Stimulated activated CD4-positive, alpha-beta T cell treated with anti-CD3 and anti-CD28 coated beads, Interleukin-1b, Interleukin-23, amount 100 ng/mL, for 1 hour (primary cell): ENCODE measurements around the gene HLA-DQB1.
"Not testable (repeated sequence)": the region's sequence is repeated elsewhere in the genome, so short reads cannot be mapped to it uniquely, and the experiment has no call there.

ENCODE experiments used
- DNase-seq, 2 donors: peaks; one replicate each; pipeline ENCODE4 v3.0.0-alpha.2; 2020; ENCODE audit warnings: low read depth in 2 of 2

Gene HLA-DQB1

GRCh38 chr6:32666420-32667300, at the start of gene HLA-DQB1:
HLA-DQB1 (minus strand) TSS chr6:32666657; CDS start chr6:32666607, 50 bp downstream.
- no peak for DNase-seq

- no peak for DNase-seq
These were observed 46.8 kb upstream of the HLA-DQB1 start for GRCh38 chr6:32713241-32713640.

DNA sequence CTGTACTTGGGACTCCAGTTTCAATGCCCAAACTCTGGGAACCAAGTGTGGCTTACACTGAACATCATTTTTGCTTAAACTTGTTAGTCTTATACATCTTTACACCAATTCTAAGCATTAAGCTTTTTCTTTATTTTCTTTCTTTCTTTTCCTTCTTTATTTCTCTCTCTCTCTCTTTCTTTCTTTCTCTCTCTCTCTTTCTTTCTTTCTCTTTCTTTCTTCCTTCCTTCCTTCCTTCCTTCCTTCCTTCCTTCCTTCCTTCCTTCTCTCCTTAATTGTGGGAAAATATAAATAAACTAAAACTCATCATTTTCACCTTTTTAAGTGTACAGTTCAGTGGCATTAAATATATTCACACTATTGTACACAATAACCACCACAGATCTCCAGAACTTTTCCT, 43.2 kb upstream of the HLA-DQB1 start:
- DNase-seq: no peak

DNA sequence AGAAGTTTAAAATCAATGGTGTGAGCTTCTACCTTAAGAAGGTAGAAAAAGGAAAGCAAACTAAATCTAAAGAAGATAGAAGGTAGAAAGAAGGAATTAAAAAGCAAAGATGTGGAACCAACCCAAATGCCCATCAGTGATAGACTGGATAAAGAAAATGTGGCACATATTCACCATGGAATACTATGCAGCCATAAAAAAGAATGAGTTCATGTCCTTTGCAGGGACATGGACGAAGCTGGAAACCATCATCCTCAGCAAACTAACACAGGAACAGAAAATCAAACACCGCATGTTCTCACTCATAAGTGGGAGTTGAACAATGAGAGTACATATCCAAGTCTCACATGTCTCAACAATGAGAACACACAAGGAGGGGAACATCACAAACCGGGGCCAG, 38.7 kb upstream of the HLA-DQB1 start:
- DNase-seq: not testable (repeated sequence)

DNA sequence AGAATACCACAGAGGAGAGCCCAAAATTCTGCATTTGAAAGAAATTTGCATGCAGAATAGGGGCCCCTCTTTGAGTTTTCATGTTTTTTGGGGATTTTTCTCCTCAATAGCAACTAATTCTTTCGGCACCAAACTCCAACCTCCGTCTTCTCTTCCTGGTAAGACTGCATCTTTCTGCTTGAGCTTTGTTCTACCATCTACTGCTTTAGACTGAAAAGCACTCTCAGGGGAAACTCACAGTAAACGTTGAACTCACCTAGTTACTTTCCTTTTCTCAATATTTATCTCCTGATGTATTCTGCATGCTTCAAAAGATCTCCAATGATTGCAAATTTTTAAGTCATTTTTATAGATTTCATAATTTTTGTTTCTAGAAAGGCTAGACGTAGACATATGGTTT, 36.9 kb upstream of the HLA-DQB1 start:
- DNase-seq: no peak

- DNase-seq: no peak
These were observed 34.1 kb upstream of the HLA-DQB1 start for GRCh38 chr6:32700391-32701040.

DNA sequence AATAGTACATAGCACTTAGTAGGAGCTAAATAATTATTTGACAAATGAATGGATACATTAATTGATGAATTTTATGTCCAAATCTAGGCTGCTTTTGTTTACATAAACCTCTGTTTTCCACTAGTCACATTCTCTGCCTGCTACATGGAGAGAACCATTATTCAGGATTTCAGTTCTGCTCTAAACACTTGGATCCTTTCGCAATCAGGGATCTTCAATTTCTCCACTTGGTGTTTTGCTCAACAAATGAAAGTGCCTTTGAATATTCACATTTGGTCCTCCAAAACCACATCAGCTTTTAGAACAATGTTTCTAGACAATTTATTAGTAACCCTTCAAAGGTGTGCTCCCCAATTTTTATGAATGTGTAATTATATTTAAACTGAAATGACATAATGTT, 30.6 kb upstream of the HLA-DQB1 start:
- DNase-seq: no peak

DNA sequence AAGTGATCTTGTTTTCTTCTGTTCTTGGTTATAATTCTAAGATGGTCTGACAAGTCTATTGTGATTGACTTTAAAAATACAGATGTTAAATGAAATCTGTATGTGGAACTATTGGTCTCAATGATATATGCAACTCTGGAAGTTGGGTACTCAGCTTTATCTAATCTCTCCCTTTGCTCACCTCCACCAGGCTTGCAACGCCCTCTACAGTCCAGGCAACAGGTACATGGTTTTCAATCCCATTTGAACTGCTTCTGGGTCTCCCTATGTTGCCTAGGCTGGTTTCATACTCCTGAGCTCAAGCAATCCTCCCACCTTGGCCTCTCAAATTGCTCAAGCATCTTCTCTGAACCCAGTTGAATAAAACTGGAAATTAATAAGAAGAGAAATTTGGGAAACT, 25.6 kb upstream of the HLA-DQB1 start:
- DNase-seq: peak in 1 of 2 donors; percentile 23

DNA sequence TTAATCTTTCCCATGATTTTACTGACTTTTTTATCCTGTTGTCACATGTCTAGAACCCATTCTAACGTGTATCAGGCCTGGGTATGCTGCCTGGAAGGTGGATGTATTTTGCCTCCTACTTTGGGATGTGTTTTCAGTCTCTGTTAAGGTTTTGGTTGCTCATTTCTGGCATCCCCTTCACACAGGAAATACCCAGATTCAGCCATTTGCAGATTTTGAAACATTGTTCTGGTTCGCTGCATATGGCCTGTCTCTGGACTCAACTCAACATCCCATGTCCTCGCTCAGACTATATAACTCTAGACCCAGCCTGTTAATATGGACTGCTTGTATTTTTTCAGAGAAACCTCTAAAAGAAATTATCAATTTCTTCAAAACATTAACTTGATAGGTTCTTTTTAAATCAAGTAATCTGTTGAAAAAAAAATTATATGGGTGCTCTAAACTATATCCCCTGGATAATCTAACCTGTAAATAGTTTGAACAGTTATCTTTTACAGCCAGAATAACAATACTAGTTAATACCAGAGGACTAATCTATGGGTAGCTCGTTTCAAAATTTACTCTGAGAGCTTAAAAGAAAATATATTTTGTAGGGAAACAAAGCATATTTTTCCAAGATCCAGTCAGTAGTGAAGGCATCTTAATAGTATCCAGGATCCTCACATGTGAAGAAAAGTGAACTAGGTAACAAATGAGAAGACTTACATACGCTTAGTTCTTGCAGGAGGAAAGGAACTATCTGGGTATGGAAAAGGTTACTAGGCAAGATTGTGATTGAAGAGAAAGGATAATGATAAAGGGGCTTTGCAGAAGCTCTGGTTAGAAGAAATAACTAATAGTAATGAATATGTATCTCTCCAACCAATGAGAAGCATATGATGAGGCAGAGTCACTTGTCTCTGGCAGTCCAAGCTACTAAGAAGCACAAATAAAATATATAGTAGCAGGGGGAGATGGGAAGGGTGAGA, 23.4 kb upstream of the HLA-DQB1 start:
- no peak for DNase-seq

DNA sequence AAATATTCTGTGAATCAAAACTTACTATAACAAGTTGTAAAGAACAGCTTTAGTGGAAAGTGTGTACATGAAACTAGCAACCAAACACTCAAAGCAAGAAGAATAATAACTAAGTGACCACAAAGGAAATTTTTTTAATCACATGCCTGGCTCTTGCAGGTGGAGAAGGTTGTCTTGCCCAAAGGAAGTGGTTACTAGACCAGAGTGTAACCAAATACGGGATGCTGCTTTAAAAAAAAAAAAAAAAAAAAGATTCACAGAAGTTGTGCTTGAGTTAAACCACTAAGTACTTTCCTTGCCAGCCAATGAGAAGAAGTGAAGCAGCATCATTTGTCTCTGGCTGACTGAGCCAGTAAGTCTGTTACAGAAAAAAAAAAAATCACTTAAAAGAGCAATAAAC, 19.1 kb upstream of the HLA-DQB1 start:
- DNase-seq: peak in 1 of 2 donors; percentile 7

- no peak for DNase-seq
These were observed 17.8 kb upstream of the HLA-DQB1 start for GRCh38 chr6:32684246-32684645.

- no peak for DNase-seq
These were observed 13.6 kb upstream of the HLA-DQB1 start for GRCh38 chr6:32680055-32680454.

DNA sequence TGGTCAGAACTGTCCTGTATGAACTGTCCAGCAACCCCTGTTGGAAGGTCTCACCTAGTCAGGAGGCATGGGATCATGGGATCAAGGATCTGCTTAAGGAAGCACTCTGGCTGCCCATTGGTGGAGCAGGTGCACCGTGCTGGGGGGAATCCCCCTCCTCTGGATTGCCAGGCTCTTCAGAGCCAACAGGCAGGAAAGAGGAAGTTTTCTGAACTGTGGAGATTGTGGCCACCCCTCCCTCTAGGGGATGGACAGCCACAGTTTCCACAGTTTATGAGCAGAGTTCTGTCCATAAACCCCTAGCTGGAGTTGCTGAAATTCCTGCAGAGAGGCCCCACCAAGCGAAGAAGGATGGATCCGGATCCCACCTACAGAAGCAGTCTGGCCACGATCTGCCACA, 13.0 kb upstream of the HLA-DQB1 start:
- DNase-seq: no peak

- not testable (repeated sequence) for DNase-seq
These were observed 7.7 kb upstream of the HLA-DQB1 start for GRCh38 chr6:32674123-32674522.

- DNase-seq: not testable (repeated sequence)
These were observed 5.5 kb upstream of the HLA-DQB1 start for GRCh38 chr6:32671908-32672307.

GRCh38 chr6:32669893-32670292, 3.4 kb upstream of the HLA-DQB1 start:
- DNase-seq: no peak

GRCh38 chr6:32669240-32669639, 2.8 kb upstream of the HLA-DQB1 start:
- no peak for DNase-seq

GRCh38 chr6:32668226-32668747, 1.8 kb upstream of the HLA-DQB1 start:
- DNase-seq: no peak

GRCh38 chr6:32665661-32666060, 796 bp downstream of the HLA-DQB1 start:
- no peak for DNase-seq

DNA sequence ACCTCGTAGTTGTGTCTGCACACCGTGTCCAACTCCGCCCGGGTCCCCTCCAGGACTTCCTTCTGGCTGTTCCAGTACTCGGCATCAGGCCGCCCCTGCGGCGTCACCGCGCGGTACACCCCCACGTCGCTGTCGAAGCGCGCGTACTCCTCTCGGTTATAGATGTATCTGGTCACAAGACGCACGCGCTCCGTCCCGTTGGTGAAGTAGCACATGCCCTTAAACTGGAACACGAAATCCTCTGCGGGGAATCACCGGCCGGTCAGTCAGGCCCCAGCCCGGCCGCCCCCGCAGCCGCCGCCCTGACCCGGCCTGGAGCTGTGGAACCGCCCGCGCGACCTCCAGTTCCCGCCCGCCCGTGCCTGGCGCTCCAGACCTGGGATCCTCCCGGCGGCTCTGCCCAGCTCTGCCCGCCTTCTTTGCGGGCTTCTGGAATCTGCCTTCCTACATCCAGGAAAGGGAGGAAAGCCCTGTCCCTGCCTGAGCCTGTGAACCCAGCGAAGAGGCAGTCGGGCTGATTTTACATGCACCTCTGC, 1.6 kb downstream of the HLA-DQB1 start:
- DNase-seq: no peak

- no peak for DNase-seq
These were observed 2.1 kb downstream of the HLA-DQB1 start for GRCh38 chr6:32664354-32664753.
